ENCODE data around the gene THYN1.
"Not testable (repeated sequence)": the region's sequence is repeated elsewhere in the genome, so short reads cannot be mapped to it uniquely, and the experiment has no call there.

Gene THYN1

GRCh38 chr11:134273317-134273712 lies 20.2 kb upstream of the THYN1 start:
- no peak for ATAC-seq

- ATAC-seq = no peak
Observed at GRCh38 chr11:134272381-134273316, 19.5 kb upstream of the THYN1 start.

- ATAC-seq = no peak
Observed at GRCh38 chr11:134271978-134272377, 18.8 kb upstream of the THYN1 start.

GRCh38 chr11:134270250-134270714 lies 17.1 kb upstream of the THYN1 start:
- ATAC-seq = no peak

- no peak for ATAC-seq
Observed at GRCh38 chr11:134267966-134268365, 14.8 kb upstream of the THYN1 start.

GRCh38 chr11:134267461-134267860 lies 14.3 kb upstream of the THYN1 start:
- no peak for ATAC-seq

- ATAC-seq = no peak
Observed at GRCh38 chr11:134266841-134267251, 13.7 kb upstream of the THYN1 start.

- ATAC-seq = no peak
Observed at GRCh38 chr11:134266440-134266839, 13.3 kb upstream of the THYN1 start.

- ATAC-seq = no peak
Observed at GRCh38 chr11:134264966-134265764, 12.0 kb upstream of the THYN1 start.

- ATAC-seq = peak; percentile 51 to 59
Observed at GRCh38 chr11:134261626-134262488, 8.7 kb upstream of the THYN1 start.

GRCh38 chr11:134260983-134261382 lies 7.8 kb upstream of the THYN1 start:
- no peak for ATAC-seq

GRCh38 chr11:134260503-134260902 lies 7.4 kb upstream of the THYN1 start:
- ATAC-seq = no peak

GRCh38 chr11:134258577-134258976 lies 5.4 kb upstream of the THYN1 start:
- ATAC-seq = no peak

- no peak for ATAC-seq
Observed at GRCh38 chr11:134257101-134257500, 3.9 kb upstream of the THYN1 start.

GRCh38 chr11:134255184-134255561 lies 2.0 kb upstream of the THYN1 start:
- ATAC-seq = not testable (repeated sequence)

- no peak for ATAC-seq
Observed at GRCh38 chr11:134254433-134255183, 1.5 kb upstream of the THYN1 start.

- peak; percentile 2 to 6 for ATAC-seq
Observed at GRCh38 chr11:134252346-134253187, 585 bp downstream of the THYN1 start.

GRCh38 chr11:134250675-134251074 lies 2.5 kb downstream of the THYN1 start:
- no peak for ATAC-seq

GRCh38 chr11:134250246-134250645 lies 2.9 kb downstream of the THYN1 start:
- ATAC-seq = no peak

- peak; percentile 3 to 14 for ATAC-seq
Observed at GRCh38 chr11:134248910-134249480, 4.2 kb downstream of the THYN1 start.

GRCh38 chr11:134246678-134247077 lies 6.5 kb downstream of the THYN1 start:
- no peak for ATAC-seq
